ENCODE measurements around the gene CRYGS.

DNA sequence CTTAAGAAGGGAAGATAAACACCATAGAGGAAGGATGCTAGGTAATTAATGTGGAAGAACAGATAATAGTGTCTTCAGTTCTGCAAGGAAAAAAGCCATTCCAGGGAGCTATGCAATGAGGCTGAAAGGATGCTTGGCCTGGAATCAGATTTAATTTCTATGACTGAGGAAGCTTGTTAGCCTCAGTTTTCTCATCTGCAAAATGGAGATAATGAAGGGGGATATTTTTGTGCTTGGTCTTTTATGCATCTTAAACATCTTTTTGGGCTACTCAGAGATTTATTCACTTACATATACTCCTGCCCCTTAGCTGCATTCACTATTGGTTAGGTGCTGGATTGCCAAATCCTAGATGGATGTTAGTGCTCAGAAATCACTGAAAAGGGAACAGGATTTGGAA lies 43.0 kb upstream of the CRYGS start:
- TF ChIP-seq, protein P1, sequence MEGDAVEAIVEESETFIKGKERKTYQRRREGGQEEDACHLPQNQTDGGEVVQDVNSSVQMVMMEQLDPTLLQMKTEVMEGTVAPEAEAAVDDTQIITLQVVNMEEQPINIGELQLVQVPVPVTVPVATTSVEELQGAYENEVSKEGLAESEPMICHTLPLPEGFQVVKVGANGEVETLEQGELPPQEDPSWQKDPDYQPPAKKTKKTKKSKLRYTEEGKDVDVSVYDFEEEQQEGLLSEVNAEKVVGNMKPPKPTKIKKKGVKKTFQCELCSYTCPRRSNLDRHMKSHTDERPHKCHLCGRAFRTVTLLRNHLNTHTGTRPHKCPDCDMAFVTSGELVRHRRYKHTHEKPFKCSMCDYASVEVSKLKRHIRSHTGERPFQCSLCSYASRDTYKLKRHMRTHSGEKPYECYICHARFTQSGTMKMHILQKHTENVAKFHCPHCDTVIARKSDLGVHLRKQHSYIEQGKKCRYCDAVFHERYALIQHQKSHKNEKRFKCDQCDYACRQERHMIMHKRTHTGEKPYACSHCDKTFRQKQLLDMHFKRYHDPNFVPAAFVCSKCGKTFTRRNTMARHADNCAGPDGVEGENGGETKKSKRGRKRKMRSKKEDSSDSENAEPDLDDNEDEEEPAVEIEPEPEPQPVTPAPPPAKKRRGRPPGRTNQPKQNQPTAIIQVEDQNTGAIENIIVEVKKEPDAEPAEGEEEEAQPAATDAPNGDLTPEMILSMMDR (IDR thresholded peaks at IDR 0.05), result no peak
- TF ChIP-seq POLR2A (IDR thresholded peaks at IDR 0.05), result no peak

All from Peyer's patch (tissue), 4 donors.